CD4-positive, alpha-beta T cell treated with Interleukin-4 for 4 hours (primary cell): Measurements from ENCODE around the gene MTA3.
A peak's percentile ranks its signal among the peaks of the same experiment; 100 is the strongest.
"Not testable (repeated sequence)": the region's sequence is repeated elsewhere in the genome, so short reads cannot be mapped to it uniquely, and the experiment has no call there.

Experiments
- DNase-seq: peaks from one replicate; pipeline ENCODE4 v3.0.0-alpha.2; 2020

MTA3 gene

GRCh38 chr2:42614838-42615237, 46.4 kb downstream of the MTA3 start:
- no peak for DNase-seq

GRCh38 chr2:42618116-42618515, 49.7 kb downstream of the MTA3 start:
- no peak for DNase-seq

- no peak for DNase-seq
These were observed 50.5 kb downstream of the MTA3 start for GRCh38 chr2:42618972-42619371.

- DNase-seq = not testable (repeated sequence)
These were observed 53.2 kb downstream of the MTA3 start for GRCh38 chr2:42621626-42622025.

GRCh38 chr2:42622943-42623676, 54.7 kb downstream of the MTA3 start:
- DNase-seq = no peak

- no peak for DNase-seq
These were observed 55.6 kb downstream of the MTA3 start for GRCh38 chr2:42624047-42624446.

GRCh38 chr2:42628024-42628423, 59.6 kb downstream of the MTA3 start:
- DNase-seq = not testable (repeated sequence)

GRCh38 chr2:42636934-42637333, 68.5 kb downstream of the MTA3 start:
- DNase-seq = no peak

GRCh38 chr2:42638080-42638784, 69.8 kb downstream of the MTA3 start:
- no peak for DNase-seq

GRCh38 chr2:42639340-42640077, 71.1 kb downstream of the MTA3 start:
- DNase-seq = no peak

GRCh38 chr2:42640261-42640660, 71.8 kb downstream of the MTA3 start:
- no peak for DNase-seq

GRCh38 chr2:42642371-42642770, 73.9 kb downstream of the MTA3 start:
- DNase-seq = not testable (repeated sequence)

GRCh38 chr2:42645551-42645950, 77.1 kb downstream of the MTA3 start:
- no peak for DNase-seq

- DNase-seq = no peak
These were observed 80.4 kb downstream of the MTA3 start for GRCh38 chr2:42648796-42649195.

GRCh38 chr2:42651057-42651456, 82.6 kb downstream of the MTA3 start:
- no peak for DNase-seq

- no peak for DNase-seq
These were observed 83.7 kb downstream of the MTA3 start for GRCh38 chr2:42652086-42652485.

GRCh38 chr2:42653039-42653438, 84.6 kb downstream of the MTA3 start:
- DNase-seq = no peak

GRCh38 chr2:42653908-42654445, 85.5 kb downstream of the MTA3 start:
- DNase-seq = no peak

- no peak for DNase-seq
These were observed 89.9 kb downstream of the MTA3 start for GRCh38 chr2:42658306-42658705.

GRCh38 chr2:42659609-42660008, 91.2 kb downstream of the MTA3 start:
- DNase-seq = no peak

- peak; percentile 52 for DNase-seq
These were observed 94.8 kb downstream of the MTA3 start for GRCh38 chr2:42663106-42663780.

GRCh38 chr2:42663828-42664227, 95.4 kb downstream of the MTA3 start:
- DNase-seq = no peak

- DNase-seq = no peak
These were observed 105.7 kb downstream of the MTA3 start for GRCh38 chr2:42673989-42674579.
